Measurements from ENCODE around the gene AIMP2. TPM values are rescaled to one million over a fixed set of nuclear protein-coding genes. Genes with fewer than 3 reads are reported as not detected.
"Not testable (repeated sequence)": the region's sequence is repeated elsewhere in the genome, so short reads cannot be mapped to it uniquely, and the experiment has no call there.

AIMP2 gene
- polyA plus RNA-seq, 1 experiment = 74.9 TPM

DNA sequence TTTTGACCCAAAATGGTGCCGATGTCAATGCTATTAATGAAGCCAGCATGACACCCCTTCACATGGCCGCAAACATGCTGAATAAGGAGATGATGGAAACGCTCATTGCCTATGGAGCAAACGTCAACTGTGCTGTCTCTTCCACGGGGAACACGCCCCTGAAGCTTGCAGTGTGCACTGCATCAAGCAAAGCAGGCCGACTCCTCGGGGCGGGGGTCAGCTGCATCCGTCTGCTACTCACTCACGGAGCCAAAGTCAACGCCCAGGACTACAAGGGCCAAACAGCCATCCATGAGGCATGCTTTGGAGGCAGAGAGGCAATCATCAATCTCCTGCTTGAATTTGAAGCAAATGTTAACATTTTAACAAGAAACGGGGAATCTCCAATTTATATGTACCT is 26.6 kb downstream of the AIMP2 start:
- no peak for DNase-seq (ENCODE audit: low read depth)
- H3K27me3 ChIP-seq (ENCODE audit: control insufficient read depth, insufficient read depth, low read length) = no peaks in the 10 kb centered on the region
- TF ChIP-seq, protein P1, sequence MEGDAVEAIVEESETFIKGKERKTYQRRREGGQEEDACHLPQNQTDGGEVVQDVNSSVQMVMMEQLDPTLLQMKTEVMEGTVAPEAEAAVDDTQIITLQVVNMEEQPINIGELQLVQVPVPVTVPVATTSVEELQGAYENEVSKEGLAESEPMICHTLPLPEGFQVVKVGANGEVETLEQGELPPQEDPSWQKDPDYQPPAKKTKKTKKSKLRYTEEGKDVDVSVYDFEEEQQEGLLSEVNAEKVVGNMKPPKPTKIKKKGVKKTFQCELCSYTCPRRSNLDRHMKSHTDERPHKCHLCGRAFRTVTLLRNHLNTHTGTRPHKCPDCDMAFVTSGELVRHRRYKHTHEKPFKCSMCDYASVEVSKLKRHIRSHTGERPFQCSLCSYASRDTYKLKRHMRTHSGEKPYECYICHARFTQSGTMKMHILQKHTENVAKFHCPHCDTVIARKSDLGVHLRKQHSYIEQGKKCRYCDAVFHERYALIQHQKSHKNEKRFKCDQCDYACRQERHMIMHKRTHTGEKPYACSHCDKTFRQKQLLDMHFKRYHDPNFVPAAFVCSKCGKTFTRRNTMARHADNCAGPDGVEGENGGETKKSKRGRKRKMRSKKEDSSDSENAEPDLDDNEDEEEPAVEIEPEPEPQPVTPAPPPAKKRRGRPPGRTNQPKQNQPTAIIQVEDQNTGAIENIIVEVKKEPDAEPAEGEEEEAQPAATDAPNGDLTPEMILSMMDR (IDR thresholded peaks at IDR 0.05; ENCODE audit: insufficient read depth, low read depth, low read length) = no peak
- peaks cover 22% of the 10 kb centered on the region for H3K36me3 ChIP-seq (ENCODE audit: control insufficient read depth, insufficient read depth, low read length)
- ChIA-PET POLR2A (no interaction called here), CTCF (interaction anchor here (1.0 kb wide), 1 partner anchor 8 kb away, joined by 3 read pairs; no protein-coding TSS in a partner anchor)
- no peak overlapping the region for H3K4me3 ChIP-seq (ENCODE audit: low read depth, low read length)

DNA sequence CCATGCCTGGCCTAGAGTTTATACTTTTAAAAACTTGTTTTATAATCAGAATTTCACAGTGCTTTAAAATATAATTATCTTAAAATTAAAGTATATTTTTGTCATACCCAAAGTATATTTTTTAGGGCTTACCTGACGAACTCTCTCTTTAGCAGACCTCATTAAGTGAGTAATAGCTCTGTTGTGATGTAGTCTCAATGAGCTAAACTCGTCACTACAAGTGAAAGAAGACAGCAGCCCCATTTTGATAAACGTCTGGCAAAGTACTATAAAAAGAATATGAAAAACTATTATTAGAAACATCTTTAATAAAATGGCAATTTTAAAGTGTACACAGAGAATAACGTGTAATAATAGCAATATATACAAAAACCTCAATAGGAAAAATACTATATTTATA is 40.7 kb downstream of the AIMP2 start:
- POLR2A ChIA-PET = interaction anchor here (0.7 kb wide), 1 partner anchor 77 kb away, joined by 3 read pairs; no protein-coding TSS in a partner anchor
- Histone ChIP-seq H3K36me3 (ENCODE audit: control insufficient read depth, insufficient read depth, low read length) (peaks cover 11% of the 10 kb centered on the region), H3K27me3 (ENCODE audit: control insufficient read depth, insufficient read depth, low read length) (no peaks in the 10 kb centered on the region), H3K4me3 (ENCODE audit: low read depth, low read length) (no peak overlapping the region)
- TF ChIP-seq, protein P1 (IDR thresholded peaks at IDR 0.05; ENCODE audit: insufficient read depth, low read depth, low read length) = no peak
- CTCF ChIA-PET = interaction anchor here (0.7 kb wide), 1 partner anchor 44 kb away, joined by 3 read pairs; no protein-coding TSS in a partner anchor
- no peak for DNase-seq (ENCODE audit: low read depth)

DNA sequence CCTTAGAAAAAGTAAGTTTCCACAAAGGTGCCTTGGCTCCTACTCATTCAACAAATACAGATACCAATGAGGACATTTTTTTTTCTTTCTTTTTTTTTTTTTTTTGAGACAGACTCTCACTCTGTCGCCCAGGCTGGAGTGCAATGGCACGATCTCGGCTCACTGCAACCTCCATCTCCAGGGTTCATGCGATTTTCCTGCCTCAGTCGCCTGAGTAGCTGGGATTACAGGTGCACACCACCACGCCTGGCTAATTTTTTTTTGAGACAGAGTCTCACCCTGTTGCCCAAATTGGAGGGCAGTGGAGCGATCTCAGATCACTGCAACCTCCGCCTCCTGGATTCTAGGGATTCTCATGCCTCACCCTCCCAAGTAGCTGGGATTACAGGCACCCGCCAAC is 42.1 kb downstream of the AIMP2 start:
- H3K36me3 ChIP-seq (ENCODE audit: control insufficient read depth, insufficient read depth, low read length); H3K27me3 ChIP-seq (ENCODE audit: control insufficient read depth, insufficient read depth, low read length); DNase-seq (ENCODE audit: low read depth); H3K4me3 ChIP-seq (ENCODE audit: low read depth, low read length); CTCF ChIA-PET; POLR2A ChIA-PET: not testable (repeated sequence)

DNA sequence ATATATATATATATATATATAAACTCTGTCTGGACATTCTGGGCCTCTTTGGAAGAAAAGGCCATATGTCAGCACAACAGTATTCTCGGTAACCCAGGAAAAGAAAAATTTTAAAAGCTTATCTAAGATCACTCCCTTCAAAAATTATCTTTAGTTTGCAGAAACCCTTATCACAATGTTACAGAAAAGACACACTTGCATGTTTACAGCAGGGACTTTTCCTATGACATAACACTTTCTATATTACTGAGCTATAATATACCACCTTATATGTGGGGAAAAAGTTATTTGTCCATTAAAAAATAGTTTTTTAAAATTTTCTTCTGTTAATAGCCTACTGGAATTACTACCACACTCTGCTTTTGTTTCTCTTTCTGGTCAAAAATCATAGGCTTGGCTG is 47.5 kb downstream of the AIMP2 start:
- DNase-seq (ENCODE audit: low read depth) = no peak
- peaks cover 3% of the 10 kb centered on the region; the same call in 1 of the 2 replicates for H3K36me3 ChIP-seq (ENCODE audit: control insufficient read depth, insufficient read depth, low read length)
- ChIA-PET CTCF (no interaction called here), POLR2A (no interaction called here)
- TF ChIP-seq, protein P1 (IDR thresholded peaks at IDR 0.05; ENCODE audit: insufficient read depth, low read depth, low read length) = no peak
- no peaks in the 10 kb centered on the region for H3K27me3 ChIP-seq (ENCODE audit: control insufficient read depth, insufficient read depth, low read length)
- no peak overlapping the region for H3K4me3 ChIP-seq (ENCODE audit: low read depth, low read length)

DNA sequence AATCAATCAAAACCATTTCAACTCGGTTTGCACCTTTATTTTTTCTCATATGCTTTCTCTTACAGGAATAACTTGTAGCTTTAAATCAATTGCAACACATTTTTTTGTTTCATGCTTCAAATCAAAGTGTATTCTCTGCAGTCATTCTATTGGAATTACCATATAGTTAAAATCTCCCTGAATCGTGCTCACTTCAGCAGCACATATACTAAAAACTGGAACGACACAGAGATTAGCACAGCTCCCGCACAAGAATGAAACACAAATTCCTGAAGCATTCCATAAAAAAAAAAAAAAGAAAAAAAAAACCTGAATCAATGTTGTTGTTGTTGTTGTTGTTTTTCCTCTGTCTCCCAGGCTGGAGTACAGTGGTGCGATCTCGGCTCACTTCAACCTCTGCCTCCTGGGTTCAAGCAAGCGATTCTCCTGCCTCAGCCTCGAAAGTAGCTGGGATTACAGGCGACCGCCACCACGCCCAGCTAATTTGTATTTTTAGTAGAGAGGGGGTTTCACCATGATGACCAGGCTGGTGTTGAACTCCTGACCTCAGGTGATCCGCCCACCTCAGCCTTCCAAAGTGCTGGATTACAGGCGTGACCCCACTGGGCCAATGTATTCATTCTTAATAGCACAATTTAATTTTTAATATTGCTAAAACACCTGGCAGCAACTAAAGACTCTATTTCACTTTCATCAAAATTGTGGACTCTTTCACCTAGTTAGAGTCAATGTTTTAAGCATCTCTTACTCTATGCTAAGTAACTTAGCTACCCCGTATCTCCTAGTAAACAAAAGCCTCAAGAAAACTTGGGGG is 48.5 kb downstream of the AIMP2 start:
- no peak for DNase-seq (ENCODE audit: low read depth)
- ChIA-PET CTCF (interaction anchor here (0.6 kb wide), 1 partner anchor 50 kb away, joined by 3 read pairs; no protein-coding TSS in a partner anchor), POLR2A (interaction anchor here (0.6 to 0.7 kb wide), 2 partner anchors 91 to 355 kb away, joined by 3 to 10 read pairs; no protein-coding TSS in a partner anchor)
- peak overlapping the region; percentile 79 for H3K4me3 ChIP-seq (ENCODE audit: low read depth, low read length)
- TF ChIP-seq, protein P1 (IDR thresholded peaks at IDR 0.05; ENCODE audit: insufficient read depth, low read depth, low read length) = no peak
- peaks cover 3% of the 10 kb centered on the region; the same call in 1 of the 2 replicates for H3K36me3 ChIP-seq (ENCODE audit: control insufficient read depth, insufficient read depth, low read length)
- H3K27me3 ChIP-seq (ENCODE audit: control insufficient read depth, insufficient read depth, low read length) = no peaks in the 10 kb centered on the region

DNA sequence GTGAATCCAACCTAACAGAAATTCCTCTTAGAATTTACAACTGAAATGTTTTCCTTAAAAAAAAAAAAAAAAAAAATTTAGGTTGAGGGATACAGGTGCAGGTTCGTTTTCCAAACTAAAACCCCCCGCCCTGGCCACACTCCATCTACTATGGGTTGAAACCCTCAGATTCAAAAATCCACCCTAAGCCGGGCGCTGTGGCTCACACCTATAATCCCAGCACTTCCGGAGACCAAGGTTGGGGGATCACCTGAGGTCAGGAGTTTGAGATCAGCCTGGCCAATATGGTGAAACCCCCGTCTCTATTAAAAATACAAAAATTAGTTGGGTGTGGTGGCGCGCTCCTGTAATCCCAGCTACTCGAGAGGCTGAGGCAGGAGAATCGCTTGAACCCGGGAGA is 50.9 kb downstream of the AIMP2 start:
- H3K27me3 ChIP-seq (ENCODE audit: control insufficient read depth, insufficient read depth, low read length); POLR2A ChIA-PET; CTCF ChIA-PET: not testable (repeated sequence)

More for the DNA sequence above, 50.9 kb downstream of the AIMP2 start:
- not testable (repeated sequence) for H3K36me3 ChIP-seq (ENCODE audit: control insufficient read depth, insufficient read depth, low read length); DNase-seq (ENCODE audit: low read depth); H3K4me3 ChIP-seq (ENCODE audit: low read depth, low read length)
